Upper lobe of left lung (tissue), 4 donors: Measurements from ENCODE around the gene MYOCD.

Source experiments
- CTCF ChIP-seq, 6 experiments: fragments of 450-650 bp in 4 of 6; fragments of 200-600 bp in 2 of 6; sonication (generic) in 2 of 6; IDR thresholded peaks; one replicate each; pipeline ENCODE4 v1.5.1; 2016 to 2019; ENCODE audit warnings: antibody characterized with exemption in 6 of 6
- EP300 ChIP-seq, 4 donors: sonication (generic); formaldehyde crosslinking; IDR thresholded peaks; one replicate each; pipeline ENCODE4 v1.5.1; 2017; ENCODE audit warnings: antibody characterized with exemption in 4 of 4, control low read depth in 2 of 4
- POLR2A ChIP-seq, 4 donors: fragments of 450-650 bp; IDR thresholded peaks; one replicate each; pipeline ENCODE4 v1.5.1; 2016 to 2017; ENCODE audit warnings: antibody characterized with exemption in 4 of 4, mild to moderate bottlenecking in 2 of 4
- POLR2AphosphoS5 ChIP-seq, 2 donors: sonication (generic); formaldehyde crosslinking; IDR thresholded peaks; one replicate each; pipeline ENCODE4 v1.5.1; 2017; ENCODE audit warnings: antibody characterized with exemption in 2 of 2

- no peak for TF ChIP-seq CTCF (IDR thresholded peaks at IDR 0.05)
- TF ChIP-seq POLR2A (IDR thresholded peaks at IDR 0.05) = peak in 2 of 4 donors; percentile 30 to 48
- TF ChIP-seq POLR2AphosphoS5 (IDR thresholded peaks at IDR 0.05) = no peak
- peak in 2 of 4 donors; percentile 23 to 57 for TF ChIP-seq EP300 (IDR thresholded peaks at IDR 0.05)
These were observed 124.8 kb downstream of the MYOCD start for GRCh38 chr17:12790249-12791106.
